Renal cortical epithelial cell (primary cell): Measurements from ENCODE around the gene PAN3. TPM values are rescaled to one million over a fixed set of nuclear protein-coding genes. Genes with fewer than 3 reads are reported as not detected.
"Not testable (repeated sequence)": the region's sequence is repeated elsewhere in the genome, so short reads cannot be mapped to it uniquely, and the experiment has no call there.

ENCODE experiments used
- DNase-seq: peaks from one replicate; pipeline ENCODE4 v3.0.0-alpha.2; 2011; ENCODE audit warnings: low read depth
- total RNA-seq: library from RNA; depleted of rRNA; stranded (reverse); fragments of >200 nt; gene quantifications from 2 replicates; pipeline ENCODE4 v1.2.3, GENCODE V29; 2014

Gene PAN3, protein sequence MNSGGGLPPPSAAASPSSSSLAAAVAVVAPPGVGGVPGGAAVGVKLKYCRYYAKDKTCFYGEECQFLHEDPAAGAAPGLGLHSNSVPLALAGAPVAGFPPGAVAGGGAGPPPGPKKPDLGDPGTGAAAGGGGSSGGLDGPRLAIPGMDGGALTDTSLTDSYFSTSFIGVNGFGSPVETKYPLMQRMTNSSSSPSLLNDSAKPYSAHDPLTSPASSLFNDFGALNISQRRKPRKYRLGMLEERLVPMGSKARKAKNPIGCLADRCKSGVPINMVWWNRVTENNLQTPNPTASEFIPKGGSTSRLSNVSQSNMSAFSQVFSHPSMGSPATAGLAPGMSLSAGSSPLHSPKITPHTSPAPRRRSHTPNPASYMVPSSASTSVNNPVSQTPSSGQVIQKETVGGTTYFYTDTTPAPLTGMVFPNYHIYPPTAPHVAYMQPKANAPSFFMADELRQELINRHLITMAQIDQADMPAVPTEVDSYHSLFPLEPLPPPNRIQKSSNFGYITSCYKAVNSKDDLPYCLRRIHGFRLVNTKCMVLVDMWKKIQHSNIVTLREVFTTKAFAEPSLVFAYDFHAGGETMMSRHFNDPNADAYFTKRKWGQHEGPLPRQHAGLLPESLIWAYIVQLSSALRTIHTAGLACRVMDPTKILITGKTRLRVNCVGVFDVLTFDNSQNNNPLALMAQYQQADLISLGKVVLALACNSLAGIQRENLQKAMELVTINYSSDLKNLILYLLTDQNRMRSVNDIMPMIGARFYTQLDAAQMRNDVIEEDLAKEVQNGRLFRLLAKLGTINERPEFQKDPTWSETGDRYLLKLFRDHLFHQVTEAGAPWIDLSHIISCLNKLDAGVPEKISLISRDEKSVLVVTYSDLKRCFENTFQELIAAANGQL
- total RNA-seq, result 16.7 and 37.7 TPM in 2 replicates

DNA sequence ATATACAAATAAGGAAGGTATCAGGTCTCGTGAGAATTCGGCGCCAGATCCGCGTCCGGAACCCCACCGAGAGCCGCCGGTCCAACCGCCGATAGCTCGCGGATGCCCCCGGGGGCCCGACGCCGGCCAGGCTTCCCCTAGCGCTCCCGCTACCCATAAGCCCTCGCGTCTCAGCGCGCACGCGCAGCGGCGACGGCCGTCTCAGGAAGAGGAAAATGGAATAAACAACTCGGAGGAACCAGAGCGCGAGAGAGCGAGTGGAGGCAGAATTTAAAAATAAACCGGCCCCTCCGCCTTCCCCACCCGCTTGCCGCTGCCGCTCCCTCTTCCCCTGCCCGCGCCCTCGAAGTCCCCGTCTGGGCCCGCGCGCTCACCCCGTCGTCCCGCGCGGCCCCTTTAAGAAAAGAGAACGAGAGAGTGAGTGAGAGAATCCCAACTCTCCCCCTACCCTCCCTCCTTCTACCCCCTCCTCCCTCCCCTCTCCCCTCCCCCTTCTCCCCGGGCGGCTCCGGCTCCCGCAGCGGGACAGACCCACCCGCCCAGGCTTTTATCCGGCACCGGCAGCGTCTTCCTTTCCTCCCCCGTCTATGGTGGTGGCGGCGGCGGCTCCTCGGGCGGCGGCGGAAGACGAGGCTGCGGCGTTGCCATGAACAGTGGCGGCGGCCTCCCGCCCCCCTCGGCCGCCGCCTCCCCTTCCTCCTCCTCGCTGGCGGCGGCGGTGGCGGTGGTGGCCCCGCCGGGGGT, at the start of gene PAN3:
TSS of gene PAN3 (plus strand) at position 534 of the 744 bp plus-strand sequence. CDS start at position 647, 113 bp downstream.
- DNase-seq, result peak; percentile 75

DNA sequence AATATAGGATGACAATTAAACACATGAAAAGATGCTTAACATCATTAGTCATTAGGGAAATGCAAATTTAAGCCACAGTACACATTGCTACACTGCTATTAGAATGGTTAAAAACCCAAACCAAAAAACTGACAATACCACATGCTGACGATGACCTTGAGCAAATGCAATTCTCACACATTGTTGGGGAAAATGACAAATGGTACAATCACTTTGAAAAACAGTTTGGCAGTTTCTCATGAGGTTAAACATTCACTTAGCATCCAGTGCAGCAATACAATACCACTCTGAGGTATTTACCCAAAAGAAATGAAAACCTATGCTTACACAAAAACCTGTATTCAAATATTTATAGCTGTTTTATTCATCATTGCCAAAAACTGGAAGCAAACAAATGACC, 49.3 kb upstream of the PAN3 start:
- DNase-seq, result peak; percentile 15

DNA sequence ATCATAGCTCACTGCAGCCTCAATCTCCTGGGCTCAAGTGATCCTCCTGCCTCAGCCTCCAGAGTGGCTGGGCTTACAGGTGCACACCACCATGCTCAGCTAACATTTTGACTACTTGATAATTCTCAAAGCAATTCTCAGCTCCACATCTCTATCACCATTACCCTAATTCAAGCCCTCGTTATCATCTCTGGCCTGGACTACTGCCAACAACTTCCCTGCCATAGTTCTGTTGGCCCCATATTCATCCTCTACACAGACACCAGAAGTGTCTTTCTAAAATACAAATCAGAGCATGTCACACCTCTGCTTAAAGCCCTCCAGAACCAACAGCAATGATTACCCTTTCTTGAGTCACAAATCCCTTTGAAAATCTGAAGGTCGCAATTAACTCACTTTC, 45.9 kb upstream of the PAN3 start:
- DNase-seq, result no peak

DNA sequence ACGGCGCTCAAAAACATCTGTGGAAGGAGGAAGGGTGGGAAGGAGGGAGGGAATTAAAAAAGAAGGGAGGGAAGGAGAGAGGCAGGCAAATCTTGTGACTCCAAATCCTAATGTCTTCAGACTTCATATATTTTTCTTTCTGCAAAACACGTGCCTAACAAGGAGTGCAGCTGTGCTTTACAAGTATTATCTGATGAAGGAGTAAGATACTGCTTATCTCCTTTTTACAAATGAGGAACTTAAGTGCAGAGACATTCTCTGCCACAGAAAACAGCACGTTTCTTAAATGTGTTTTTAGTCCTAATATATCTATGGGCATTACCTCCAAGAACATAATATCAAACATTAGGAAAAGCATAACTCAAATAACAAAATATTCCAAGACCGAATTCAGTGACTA, 44.5 kb upstream of the PAN3 start:
- DNase-seq, result no peak

DNA sequence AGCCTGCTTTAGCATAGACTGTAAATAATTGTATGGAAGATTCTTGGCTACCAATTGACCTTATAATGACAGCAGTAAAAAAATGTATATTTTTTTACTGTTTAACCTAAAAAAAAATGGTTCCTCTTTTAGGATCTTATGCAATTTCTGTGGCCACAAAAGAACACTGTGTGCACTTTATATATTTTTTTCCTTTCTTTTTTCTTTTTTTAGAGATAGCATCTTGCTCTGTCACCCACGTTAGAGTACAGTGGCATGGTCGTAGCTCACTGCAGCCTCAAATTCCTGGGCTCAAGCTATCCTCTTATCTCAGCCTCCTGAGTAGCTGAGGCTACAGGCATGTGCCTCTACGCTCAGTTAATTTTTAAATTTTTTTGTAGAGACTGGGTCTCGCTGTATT, 44.0 kb upstream of the PAN3 start:
- no peak for DNase-seq

DNA sequence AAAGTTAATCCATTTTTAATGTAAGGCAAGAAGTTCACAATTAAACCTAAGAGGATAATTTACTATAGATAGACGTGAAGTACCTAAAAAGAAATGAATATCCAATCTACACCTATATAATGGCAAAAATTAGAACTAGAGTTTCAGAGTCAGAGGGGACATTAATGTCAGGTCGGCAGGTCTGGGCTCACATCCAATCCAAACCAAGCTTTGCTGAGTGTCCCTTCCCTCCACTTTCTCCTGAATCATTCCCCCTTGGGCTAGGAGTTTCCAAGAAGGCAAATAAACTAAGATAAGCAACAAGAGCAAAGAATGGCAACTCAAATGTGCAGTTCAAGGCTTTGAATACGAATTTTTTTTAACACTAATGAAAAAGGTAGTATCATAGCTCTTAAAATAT, 40.8 kb upstream of the PAN3 start:
- DNase-seq, result no peak

DNA sequence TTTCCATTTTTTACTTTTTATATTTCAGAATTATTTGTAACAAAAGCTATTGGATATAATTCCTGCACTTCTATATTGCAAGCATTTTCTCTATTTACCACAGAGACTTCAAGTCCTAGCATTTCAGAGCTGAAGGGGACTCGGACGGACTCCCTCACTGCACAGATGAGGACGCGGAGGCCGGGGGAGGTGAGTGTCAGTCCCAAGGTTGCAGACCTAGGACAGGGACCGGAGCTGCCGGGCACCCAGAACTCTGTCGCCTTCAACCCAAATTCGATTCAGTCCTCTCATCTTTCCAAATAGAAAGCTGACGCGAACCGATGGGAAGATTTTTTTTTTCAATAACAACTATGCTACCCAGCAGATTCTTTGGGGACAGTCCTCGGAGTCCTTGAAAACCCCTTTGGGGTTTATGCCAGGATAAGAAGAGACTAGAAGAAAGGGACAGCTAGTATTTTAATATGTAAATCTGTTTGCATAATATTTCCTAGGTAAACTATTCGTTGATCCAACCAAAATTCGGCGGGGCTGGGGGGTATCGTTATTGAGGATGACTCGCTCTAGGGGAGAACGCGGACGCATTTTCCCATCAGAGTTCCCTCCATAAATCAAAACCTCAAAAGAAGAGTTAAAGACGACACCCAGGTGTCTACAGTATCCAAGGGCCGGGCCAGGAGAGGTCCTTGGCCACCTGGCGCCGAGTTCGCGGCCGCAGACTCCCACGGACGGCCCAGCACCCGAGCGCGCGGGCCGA, 38.8 kb upstream of the PAN3 start:
- DNase-seq, result no peak

DNA sequence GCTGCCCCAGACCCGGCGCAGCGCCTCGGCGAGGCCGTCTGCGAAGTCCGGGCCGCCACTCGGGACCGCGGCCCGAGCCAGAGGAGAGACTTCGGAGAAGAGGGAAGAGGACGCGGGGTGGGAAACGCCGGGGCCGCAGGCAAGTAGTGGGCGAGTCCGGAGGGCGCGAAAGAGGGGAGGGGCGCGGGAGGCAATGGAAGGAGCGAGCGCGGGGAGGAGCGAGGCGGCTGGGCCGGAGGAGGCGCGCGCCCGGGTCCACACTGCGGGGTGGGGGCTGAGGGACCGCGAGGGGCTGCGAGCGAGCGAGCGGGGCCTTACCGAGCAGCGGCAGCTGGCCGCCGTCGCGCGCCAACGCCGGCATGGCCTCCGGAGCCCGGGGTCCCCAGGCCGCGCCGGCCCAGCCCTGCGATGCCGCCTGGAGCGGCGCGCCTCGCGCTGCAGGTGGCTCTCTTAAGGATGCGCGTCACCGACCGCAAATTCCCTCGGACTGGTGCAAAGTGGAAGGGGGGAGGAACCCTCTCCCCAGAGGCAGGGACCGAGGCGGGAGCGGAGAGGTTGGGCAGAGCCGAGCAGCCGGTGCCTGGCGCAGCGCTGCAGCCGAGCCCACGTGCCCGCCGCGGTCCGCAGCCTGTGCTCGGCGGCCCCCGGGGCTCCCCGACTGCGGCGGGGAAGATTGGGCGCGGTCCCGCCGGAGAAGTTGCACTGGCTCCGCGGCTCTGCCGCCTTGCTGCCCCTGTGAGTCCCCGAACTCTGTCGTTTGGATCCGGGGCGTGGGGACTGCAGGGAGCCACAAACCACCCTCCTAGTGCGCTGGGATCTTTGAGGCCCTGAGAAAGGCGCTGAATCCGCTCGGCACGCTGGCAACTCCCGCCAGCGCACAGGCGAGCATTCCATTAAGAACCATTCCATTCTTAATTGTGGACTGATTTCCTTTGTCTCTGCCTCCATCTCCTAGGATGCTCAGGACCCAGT, 37.9 kb upstream of the PAN3 start, which contains the start of gene FLT3:
TSS of gene FLT3 (minus strand) at position 427 of the 972 bp plus-strand sequence. CDS start at position 361, 66 bp downstream.
- peak; percentile 22 for DNase-seq

DNA sequence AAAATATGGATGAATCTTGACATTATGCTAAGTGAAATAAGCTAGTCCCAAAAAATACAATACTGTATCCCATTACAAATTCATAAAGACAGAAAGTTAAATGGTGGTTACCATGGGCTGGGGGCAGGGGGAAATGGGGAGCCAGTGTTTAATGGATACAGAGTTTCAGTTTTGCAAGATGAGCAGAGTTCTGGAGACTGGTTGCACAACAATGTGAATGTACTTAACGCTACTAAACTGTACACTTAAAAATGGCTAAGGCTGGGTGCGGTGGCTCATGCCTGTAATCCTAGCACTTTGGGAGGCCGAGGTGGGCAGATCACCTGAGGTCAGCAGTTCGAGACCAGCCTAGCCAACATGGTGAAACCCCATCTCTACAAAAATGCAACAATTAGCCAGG, 36.5 kb upstream of the PAN3 start:
- DNase-seq, result not testable (repeated sequence)

DNA sequence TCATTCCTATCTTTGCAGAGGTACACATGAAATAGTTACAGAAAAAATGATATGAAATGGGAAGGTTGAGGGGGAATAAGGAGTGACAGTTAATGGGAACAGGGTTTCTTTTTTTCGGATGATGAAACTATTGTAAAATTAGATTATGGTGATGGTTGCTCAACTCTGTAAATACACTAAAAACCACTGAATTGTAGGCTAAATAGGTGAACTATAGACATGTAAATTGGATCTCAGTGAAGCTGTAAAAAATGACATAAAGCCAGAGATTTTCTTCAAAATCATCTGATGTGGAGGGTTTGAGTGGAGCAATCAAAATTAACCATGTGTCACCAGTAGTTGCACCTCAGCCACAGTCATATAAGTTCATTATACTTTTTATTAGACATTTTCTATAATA, 31.4 kb upstream of the PAN3 start:
- DNase-seq, result no peak

DNA sequence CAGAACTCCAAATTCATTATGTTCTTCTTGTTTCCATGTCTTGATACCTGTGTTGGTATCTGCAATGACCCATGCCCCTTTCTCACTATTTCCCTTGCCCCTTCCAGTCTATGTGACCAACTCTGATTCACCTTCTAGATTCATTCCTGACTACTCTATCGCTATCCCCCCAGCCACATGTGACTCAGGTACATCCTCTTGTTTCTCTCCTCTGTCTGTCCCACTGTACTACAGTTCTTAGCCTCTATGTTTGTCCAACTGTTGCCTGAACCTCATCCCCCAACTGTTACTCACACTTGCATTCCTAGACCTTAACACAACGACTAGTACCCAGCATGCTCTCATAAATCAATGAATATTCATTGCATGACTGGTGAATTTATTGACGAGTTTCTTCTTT, 27.9 kb upstream of the PAN3 start:
- DNase-seq, result no peak

DNA sequence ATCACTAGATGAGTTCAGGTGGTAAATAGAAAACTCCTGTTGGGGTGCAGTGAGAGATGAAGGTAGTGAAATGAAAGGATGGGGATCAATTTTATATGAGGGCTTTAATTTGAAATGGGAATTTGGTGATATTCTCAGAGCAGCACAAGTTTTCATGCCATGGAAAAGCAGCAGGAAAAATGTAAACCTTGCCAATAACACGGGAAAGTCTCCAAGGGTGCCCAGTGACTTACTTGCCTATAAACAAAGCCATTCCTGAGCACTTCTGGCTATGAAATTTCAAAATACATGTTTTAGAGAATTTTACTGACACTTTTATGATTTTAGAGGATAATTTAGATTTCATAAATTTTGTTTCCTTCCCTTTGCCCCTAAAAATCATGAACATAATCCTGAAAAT, 21.6 kb upstream of the PAN3 start:
- DNase-seq, result no peak

DNA sequence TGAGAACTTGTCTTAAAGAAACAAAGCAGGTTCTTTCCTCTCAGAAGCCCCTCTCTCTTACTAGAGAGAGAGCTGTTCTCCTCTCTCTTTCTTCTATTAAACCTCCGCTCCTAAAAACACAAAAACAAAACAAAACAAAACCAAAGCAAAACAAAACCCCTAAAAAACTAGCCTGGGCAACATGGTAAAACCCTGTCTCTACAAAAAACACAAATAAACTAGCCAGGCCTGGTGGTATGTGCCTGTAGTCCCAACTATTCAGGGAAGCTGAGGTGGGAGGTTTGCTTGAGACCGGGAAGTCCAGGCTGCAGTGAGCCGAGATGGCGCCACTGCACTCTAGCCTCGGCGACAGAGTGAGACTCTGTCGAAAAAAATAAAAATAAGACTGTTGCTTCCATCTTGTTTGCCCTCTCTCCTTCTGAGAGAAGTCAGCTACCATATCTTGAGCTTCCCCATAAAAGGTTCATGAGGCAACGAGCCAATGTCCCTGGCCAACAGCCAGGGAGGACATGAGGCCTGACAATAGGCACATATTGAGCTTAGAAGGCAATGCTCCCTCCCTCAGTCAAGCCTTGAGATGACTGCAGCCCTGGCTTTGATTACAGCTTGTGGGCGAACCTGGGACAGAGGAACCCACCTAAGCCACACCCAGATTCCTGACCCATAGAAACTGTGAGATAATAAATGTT, 20.5 kb upstream of the PAN3 start:
- DNase-seq, result no peak

DNA sequence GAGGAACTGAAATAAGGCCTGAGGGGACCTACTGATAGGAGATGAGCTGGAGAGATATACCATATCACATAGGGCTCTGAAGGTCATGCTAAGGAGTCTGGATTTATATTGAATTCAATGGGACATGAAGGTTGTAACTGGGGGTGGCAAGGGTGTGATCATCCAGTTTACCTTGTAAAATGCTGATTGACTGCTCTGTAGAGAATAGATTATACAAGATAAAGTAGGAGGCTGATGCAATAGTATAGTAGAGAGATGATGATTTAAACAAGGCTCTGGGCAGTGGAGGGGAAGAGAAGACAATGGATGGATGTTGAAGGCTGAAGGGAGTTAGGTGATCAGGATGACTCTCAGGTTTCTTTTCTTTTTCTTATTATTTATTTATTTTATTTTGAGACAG, 18.0 kb upstream of the PAN3 start:
- no peak for DNase-seq

DNA sequence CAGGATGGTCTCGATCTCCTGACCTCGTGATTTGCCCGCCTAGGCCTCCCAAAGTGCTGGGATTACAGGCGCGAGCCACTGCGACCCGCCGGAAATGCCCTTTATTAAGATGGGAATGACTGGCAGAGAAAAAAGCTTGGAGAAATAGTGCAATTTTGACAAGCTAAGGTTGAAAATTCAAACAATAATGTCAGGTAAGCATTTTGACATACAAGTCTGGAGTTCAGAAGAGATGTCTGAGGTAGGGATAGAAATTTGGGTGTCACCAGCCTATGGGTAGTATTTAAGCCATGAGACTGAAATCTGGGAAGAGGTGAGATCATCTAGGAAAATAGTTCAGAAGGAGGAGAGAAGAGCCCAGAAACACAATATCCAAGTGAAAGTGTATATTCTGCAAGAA, 17.1 kb upstream of the PAN3 start:
- no peak for DNase-seq

DNA sequence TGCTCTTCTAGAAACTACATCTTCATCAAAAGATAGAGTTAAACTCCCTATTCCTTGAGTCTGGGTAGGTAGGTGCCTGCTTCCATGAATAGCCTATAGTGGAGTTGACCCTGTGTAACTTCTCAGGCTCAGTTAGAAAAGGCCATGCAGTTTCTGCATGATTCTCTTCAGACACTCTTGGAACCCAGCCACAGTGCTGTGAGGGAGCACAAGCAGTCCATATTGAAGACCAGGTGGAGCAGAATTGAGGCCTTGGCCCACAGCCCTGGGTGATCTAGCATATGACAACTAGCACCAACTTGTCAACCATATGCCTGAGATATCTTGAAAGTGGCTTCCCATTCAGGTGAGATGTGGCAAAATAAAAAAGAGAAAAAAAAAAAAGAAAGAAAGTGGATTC, 10.3 kb upstream of the PAN3 start:
- no peak for DNase-seq

DNA sequence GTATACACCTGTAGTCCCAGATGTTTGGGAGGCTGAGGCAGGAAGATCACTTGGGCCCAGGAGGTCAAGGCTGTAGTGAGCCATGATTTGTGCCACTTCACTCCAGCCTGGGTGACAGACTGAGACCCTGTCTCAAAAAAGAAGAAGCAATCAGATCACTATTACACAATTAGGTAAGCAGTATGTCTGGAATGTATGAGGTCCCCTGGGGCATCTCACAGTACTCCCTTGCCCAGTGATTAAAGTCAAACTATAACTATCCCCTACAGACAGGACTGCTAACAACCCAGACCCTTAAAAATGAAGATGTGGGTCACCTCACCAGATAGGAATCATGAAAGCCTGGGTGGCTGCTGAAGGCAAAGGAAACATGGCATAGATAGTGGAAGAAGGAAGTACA, 9.4 kb upstream of the PAN3 start:
- DNase-seq, result no peak

DNA sequence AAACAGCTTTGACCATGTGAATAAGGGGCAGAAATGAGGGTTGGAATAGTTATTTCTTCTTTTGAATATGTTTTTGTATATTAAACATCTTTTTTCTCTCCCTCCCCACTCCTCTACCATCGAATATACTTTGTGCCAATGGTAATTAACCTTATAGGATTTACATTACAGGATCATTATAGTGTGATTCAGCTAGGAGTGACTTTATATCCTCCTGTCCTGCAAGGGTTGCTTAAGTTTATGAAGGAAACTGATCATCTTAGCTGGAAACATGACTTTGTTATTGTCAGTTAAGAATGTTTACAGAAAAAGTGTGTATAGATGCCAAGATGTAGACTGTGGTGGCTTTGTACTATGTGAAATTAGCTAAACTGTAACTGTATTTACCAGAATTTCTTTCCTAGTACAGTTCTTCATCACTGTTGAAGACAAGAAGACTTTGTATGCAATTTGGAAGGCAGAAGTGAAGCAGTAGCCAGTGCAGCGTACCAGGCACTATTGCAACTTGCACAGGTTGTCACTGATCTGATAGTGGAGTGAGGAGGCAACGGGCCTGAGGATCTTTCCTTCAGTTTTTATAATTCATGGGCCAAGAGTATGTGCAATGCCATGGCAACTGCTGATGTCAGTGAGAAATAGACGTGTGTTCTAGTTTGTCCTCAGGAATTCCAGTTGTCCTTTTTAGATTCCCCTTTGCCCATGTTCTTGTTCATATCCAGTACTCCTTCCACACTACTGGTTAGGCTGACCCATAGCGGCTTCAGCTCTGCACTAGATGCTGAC, 8.2 kb upstream of the PAN3 start:
- DNase-seq, result no peak

DNA sequence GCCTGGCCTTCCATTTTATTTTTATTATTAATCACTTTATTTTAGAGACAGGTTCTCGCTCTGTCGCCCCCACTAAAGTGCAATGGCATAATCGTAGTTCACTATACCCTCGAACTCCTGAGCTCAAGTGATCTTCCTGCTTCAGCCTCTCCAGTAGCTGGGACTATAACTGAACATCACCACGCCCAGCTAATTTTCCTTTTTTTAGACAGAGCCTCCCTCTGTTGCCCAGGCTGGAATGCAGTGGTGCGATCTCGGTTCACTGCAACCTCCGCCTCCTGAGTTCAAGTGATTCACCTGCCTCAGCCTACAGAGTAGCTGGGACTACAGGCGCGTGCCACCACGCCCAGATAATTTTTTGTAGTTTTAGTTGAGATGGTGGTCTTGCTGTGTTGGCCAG, 6.7 kb upstream of the PAN3 start:
- DNase-seq, result no peak
